Naive thymus-derived CD4-positive, alpha-beta T cell (primary cell): ENCODE results near the gene PLEKHM1. TPM values are rescaled to one million over a fixed set of nuclear protein-coding genes. Genes with fewer than 3 reads are reported as not detected.
"Not testable (repeated sequence)": the region's sequence is repeated elsewhere in the genome, so short reads cannot be mapped to it uniquely, and the experiment has no call there.

Experiments used
- ATAC-seq: fragments of 150-1000 bp; cut with Tn5 transposase; 2 replicates; pipeline ENCODE4 v1.10.0; 2021; ENCODE audit warnings: mild to moderate bottlenecking, moderate library complexity
- CTCF ChIA-PET: fragments of 350-600 bp; sonication (Branson Sonifier 250); formaldehyde crosslinking; loops from one replicate; lab custom pipeline; 2021; ENCODE audit warnings: antibody characterized with exemption; lab: Charles Lee
- POLR2A ChIA-PET: fragments of 350-600 bp; sonication (Branson Sonifier 250); formaldehyde crosslinking; loops from one replicate; lab custom pipeline; 2021; ENCODE audit warnings: antibody characterized with exemption, inconsistent platforms; lab: Charles Lee
- DNase-seq, 9 donors: peaks; one replicate each; pipeline versions ENCODE4 v3.0.0 to v3.0.0-alpha.2; 2020 to 2022; ENCODE audit warnings: mixed read lengths in 1 of 9
- H3K27ac ChIP-seq: one replicate; pipeline ENCODE4 v1.7.0; 2013; ENCODE audit warnings: mild to moderate bottlenecking, low read depth, low read length, moderate library complexity
- H3K27me3 ChIP-seq, 2 donors: one replicate each; pipeline ENCODE4 v1.7.0; 2013; ENCODE audit warnings: low read length in 2 of 2, mild to moderate bottlenecking in 2 of 2, moderate library complexity in 2 of 2; ENCODE audit not compliant: control insufficient read depth in 2 of 2, insufficient read depth in 2 of 2
- H3K36me3 ChIP-seq, 3 experiments: 1 replicate in 2 of 3; 2 replicates in 1 of 3; pipeline ENCODE4 v1.7.0; 2013; ENCODE audit warnings: low read length in 3 of 3, mild to moderate bottlenecking in 3 of 3, moderate library complexity in 1 of 3; ENCODE audit not compliant: insufficient read depth in 3 of 3, control insufficient read depth in 2 of 3
- H3K4me1 ChIP-seq, 2 donors: one replicate each; pipeline ENCODE4 v1.7.0; 2013; ENCODE audit warnings: low read length in 2 of 2, mild to moderate bottlenecking in 2 of 2, moderate library complexity in 1 of 2; ENCODE audit not compliant: control insufficient read depth in 2 of 2, insufficient read depth in 2 of 2
- H3K4me3 ChIP-seq: 2 replicates; pipeline ENCODE4 v1.7.0; 2013; ENCODE audit warnings: mild to moderate bottlenecking, low read length
- H3K9me3 ChIP-seq, 3 experiments: 1 replicate in 2 of 3; 2 replicates in 1 of 3; pipeline ENCODE4 v1.7.0; 2013; ENCODE audit warnings: low read length in 3 of 3; ENCODE audit not compliant: control insufficient read depth in 2 of 3
- H3K27ac Mint-ChIP-seq, 9 donors: one replicate each; pipeline ENCODE4 v1.8.0; 2020 to 2022; ENCODE audit warnings: mixed read lengths in 9 of 9, mild to moderate bottlenecking in 8 of 9, moderate library complexity in 5 of 9, inconsistent platforms in 2 of 9
- H3K27me3 Mint-ChIP-seq, 5 donors: one replicate each; pipeline ENCODE4 v1.8.0; 2021 to 2022; ENCODE audit warnings: mixed read lengths in 5 of 5, mild to moderate bottlenecking in 1 of 5
- H3K36me3 Mint-ChIP-seq, 5 donors: one replicate each; pipeline ENCODE4 v1.8.0; 2020 to 2022; ENCODE audit warnings: mixed read lengths in 5 of 5, mild to moderate bottlenecking in 3 of 5, inconsistent platforms in 1 of 5
- H3K4me1 Mint-ChIP-seq, 7 donors: one replicate each; pipeline ENCODE4 v1.8.0; 2020 to 2022; ENCODE audit warnings: mixed read lengths in 7 of 7, mild to moderate bottlenecking in 3 of 7, inconsistent platforms in 1 of 7
- H3K4me3 Mint-ChIP-seq, 10 donors: one replicate each; pipeline ENCODE4 v1.8.0; 2020 to 2022; ENCODE audit warnings: mild to moderate bottlenecking in 10 of 10, mixed read lengths in 10 of 10, moderate library complexity in 6 of 10, inconsistent platforms in 2 of 10
- H3K9me3 Mint-ChIP-seq, 11 donors: one replicate each; pipeline ENCODE4 v1.8.0; 2020 to 2022; ENCODE audit warnings: mixed read lengths in 11 of 11, mild to moderate bottlenecking in 4 of 11, inconsistent platforms in 1 of 11, moderate library complexity in 1 of 11
- intact Hi-C, 2 donors: fragments of 100-400 bp; cut with micrococcal nuclease; formaldehyde crosslinking; loops; one replicate each; pipeline ENCODE4 v1.15.1; 2023
- polyA plus RNA-seq, 2 donors: library from polyadenylated mRNA; unstranded; fragments of 300-500 nt; fragmentation: Illumina TruSeq; gene quantifications; one replicate each; pipeline ENCODE4 v1.2.3, GENCODE V29; 2021
- total RNA-seq, 6 experiments: library from RNA in 5 of 6; stranded (reverse) in 5 of 6; gene quantifications; 1 replicate in 5 of 6; 2 replicates in 1 of 6; pipeline ENCODE4 v1.2.3 and lab custom pipeline; 2021 to 2026

The PLEKHM1 gene
- total RNA-seq (100 to 1,000 TPM in 2 of 5 experiments, 10 to 100 TPM in 3; 58.2 to 111 (median 80.4) TPM), polyA plus RNA-seq (10 to 100 TPM; 11.5 to 21.2 TPM), total RNA-seq (lab: John Stamatoyannopoulos, UW) (80.4 reads per million, percentile 80 among the genes with 10 or more reads in this experiment)

GRCh38 chr17:45490615-45491433, at the start of gene PLEKHM1:
TSS of gene PLEKHM1 (minus strand) at chr17:45490721. CDS start at chr17:45482484, 8,237 bp downstream.
- H3K36me3 ChIP-seq, intact Hi-C loops, H3K27me3 Mint-ChIP-seq, H3K36me3 Mint-ChIP-seq, H3K27me3 ChIP-seq, CTCF ChIA-PET, H3K9me3 Mint-ChIP-seq, H3K9me3 ChIP-seq, H3K4me1 ChIP-seq: not testable (repeated sequence)
- DNase-seq = peak; percentile 66 to 87 (median 81)
- peak within 1 kb of the TSS; percentile 85 to 97 (median 92) for H3K4me3 Mint-ChIP-seq
- H3K27ac Mint-ChIP-seq = peak within 1 kb of the TSS; percentile 91 to 98 (median 95)
- peaks cover 17 to 27% (median 27%) of the 10 kb centered on the region in 7 donors for H3K4me1 Mint-ChIP-seq
- ATAC-seq = peak; percentile 97
- POLR2A ChIA-PET = interaction anchor here (0.6 kb wide), 1 partner anchor 12 kb away, joined by 6 read pairs; no protein-coding TSS in a partner anchor
- Histone ChIP-seq H3K4me3 (peak within 1 kb of the TSS; percentile 60), H3K27ac (peak within 1 kb of the TSS; percentile 81)

DNA sequence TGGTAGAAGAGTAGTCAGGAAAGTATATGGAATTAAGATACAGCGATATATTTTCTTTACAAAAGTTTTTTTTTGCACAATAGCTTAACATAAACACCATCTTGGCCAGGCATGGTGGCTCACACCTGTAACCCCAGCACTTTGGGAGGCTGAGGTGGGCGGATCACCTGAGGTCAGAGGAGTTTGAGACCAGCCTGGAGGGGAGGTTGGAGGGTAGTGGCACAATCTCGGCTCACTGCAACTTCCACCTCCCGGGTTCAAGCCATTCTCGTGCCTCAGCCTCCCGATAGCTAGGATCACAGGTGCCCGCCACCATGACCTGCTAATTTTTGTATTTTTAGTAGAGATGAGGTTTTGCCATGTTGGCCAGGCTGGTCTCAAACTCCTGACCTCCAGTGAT, 47.6 kb upstream of the PLEKHM1 start:
- intact Hi-C loops, H3K27me3 ChIP-seq, H3K36me3 ChIP-seq, H3K4me1 Mint-ChIP-seq, CTCF ChIA-PET, DNase-seq, H3K4me3 ChIP-seq, H3K36me3 Mint-ChIP-seq, H3K9me3 Mint-ChIP-seq, H3K27ac ChIP-seq, POLR2A ChIA-PET, H3K27ac Mint-ChIP-seq, H3K9me3 ChIP-seq, H3K27me3 Mint-ChIP-seq, H3K4me3 Mint-ChIP-seq, ATAC-seq, H3K4me1 ChIP-seq: not testable (repeated sequence)

GRCh38 chr17:45506072-45506471, 15.6 kb upstream of the PLEKHM1 start:
- H3K4me3 ChIP-seq, H3K27me3 ChIP-seq, H3K9me3 Mint-ChIP-seq, DNase-seq, H3K36me3 Mint-ChIP-seq, H3K4me3 Mint-ChIP-seq, H3K36me3 ChIP-seq, H3K27ac ChIP-seq, H3K4me1 ChIP-seq, CTCF ChIA-PET, intact Hi-C loops, ATAC-seq, H3K9me3 ChIP-seq, POLR2A ChIA-PET, H3K27me3 Mint-ChIP-seq, H3K4me1 Mint-ChIP-seq: not testable (repeated sequence)
- peak overlapping the region in 1 of 9 donors; percentile 49 for H3K27ac Mint-ChIP-seq

DNA sequence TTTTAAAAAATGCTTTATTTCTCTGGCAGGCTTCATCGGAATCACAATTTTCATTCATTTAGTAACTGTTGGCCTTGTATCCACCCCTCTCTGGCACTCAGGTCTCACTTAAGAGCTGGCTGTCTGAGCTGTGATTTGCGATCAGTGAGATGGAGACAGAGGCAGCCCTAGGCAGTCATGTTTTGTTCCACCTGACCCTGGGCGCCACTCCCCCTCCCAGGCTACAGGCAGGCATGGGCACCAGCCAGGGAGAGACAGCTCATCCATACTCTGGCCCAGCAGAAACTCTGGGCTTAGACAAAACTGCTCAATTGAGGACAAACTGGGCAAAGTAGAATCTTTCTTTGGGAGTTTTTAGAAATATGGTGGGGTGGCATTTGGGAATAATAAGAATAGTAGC, 14.7 kb upstream of the PLEKHM1 start:
- ATAC-seq, intact Hi-C loops, POLR2A ChIA-PET, H3K36me3 Mint-ChIP-seq, H3K4me3 Mint-ChIP-seq, H3K9me3 ChIP-seq, DNase-seq, H3K4me3 ChIP-seq, H3K27ac ChIP-seq, H3K27me3 Mint-ChIP-seq, H3K27me3 ChIP-seq, H3K4me1 Mint-ChIP-seq, H3K9me3 Mint-ChIP-seq, H3K36me3 ChIP-seq, H3K4me1 ChIP-seq, CTCF ChIA-PET: not testable (repeated sequence)
- peak overlapping the region in 1 of 9 donors; percentile 43 for H3K27ac Mint-ChIP-seq

GRCh38 chr17:45501092-45501707, 10.7 kb upstream of the PLEKHM1 start:
- H3K27ac Mint-ChIP-seq, H3K36me3 Mint-ChIP-seq, H3K4me3 ChIP-seq, CTCF ChIA-PET, H3K27me3 ChIP-seq, H3K27ac ChIP-seq, H3K36me3 ChIP-seq, intact Hi-C loops, H3K4me1 Mint-ChIP-seq, H3K4me1 ChIP-seq, POLR2A ChIA-PET, H3K9me3 ChIP-seq, H3K9me3 Mint-ChIP-seq, H3K27me3 Mint-ChIP-seq: not testable (repeated sequence)
- ATAC-seq (peak; percentile 72), DNase-seq (peak in 3 of 9 donors; percentile 7 to 21 (median 9))
- H3K4me3 Mint-ChIP-seq = peak overlapping the region in 2 of 10 donors; percentile 23 to 29

GRCh38 chr17:45500478-45500877, 10.0 kb upstream of the PLEKHM1 start:
- H3K9me3 Mint-ChIP-seq, H3K9me3 ChIP-seq, DNase-seq, H3K36me3 Mint-ChIP-seq, H3K4me3 Mint-ChIP-seq, H3K36me3 ChIP-seq, H3K27me3 Mint-ChIP-seq, H3K4me1 ChIP-seq, H3K4me1 Mint-ChIP-seq, POLR2A ChIA-PET, CTCF ChIA-PET, intact Hi-C loops, H3K4me3 ChIP-seq, H3K27ac Mint-ChIP-seq, H3K27me3 ChIP-seq, H3K27ac ChIP-seq: not testable (repeated sequence)
- ATAC-seq = peak; percentile 78
